OCI-LY1 (cell line): ENCODE measurements around the gene TERF2IP.

Experiments used
- EZH2 ChIP-seq: fragments of 200-600 bp; sonication (generic), shearing (Covaris generic); IDR thresholded peaks from 2 replicates; pipeline ENCODE4 v1.8.0; 2017; ENCODE audit warnings: borderline replicate concordance, mixed run types, mild to moderate bottlenecking, antibody characterized with exemption, low read length, moderate library complexity, mixed read lengths
- TF ChIP-seq, protein P1 (sequence below): fragments of 200-600 bp; sonication (generic), shearing (Covaris generic); IDR thresholded peaks from 2 replicates; pipeline ENCODE4 v1.5.1; 2017; ENCODE audit warnings: mild to moderate bottlenecking, antibody characterized with exemption, low read length, moderate library complexity, mixed read lengths

DNA sequence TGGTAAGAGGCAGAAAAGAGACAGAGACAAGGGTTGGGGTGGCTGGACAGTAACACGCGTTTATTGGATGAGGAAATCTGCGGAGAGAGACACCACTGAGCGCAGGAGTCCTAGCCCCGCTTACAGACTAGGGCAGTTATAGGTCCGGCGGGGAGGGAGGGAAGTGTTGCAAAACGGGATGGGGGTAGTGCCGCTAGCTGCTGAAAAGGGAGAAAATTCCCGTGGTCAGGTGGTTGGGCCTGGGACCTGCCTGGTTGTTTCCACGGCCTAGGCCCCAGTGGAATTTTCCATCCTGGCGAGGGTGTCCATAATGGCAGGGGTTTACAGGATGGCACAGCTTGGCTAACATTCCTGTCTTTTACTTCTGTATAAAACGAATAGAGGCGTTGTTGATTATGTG lies 34.7 kb downstream of the TERF2IP start:
- TF ChIP-seq, protein P1, sequence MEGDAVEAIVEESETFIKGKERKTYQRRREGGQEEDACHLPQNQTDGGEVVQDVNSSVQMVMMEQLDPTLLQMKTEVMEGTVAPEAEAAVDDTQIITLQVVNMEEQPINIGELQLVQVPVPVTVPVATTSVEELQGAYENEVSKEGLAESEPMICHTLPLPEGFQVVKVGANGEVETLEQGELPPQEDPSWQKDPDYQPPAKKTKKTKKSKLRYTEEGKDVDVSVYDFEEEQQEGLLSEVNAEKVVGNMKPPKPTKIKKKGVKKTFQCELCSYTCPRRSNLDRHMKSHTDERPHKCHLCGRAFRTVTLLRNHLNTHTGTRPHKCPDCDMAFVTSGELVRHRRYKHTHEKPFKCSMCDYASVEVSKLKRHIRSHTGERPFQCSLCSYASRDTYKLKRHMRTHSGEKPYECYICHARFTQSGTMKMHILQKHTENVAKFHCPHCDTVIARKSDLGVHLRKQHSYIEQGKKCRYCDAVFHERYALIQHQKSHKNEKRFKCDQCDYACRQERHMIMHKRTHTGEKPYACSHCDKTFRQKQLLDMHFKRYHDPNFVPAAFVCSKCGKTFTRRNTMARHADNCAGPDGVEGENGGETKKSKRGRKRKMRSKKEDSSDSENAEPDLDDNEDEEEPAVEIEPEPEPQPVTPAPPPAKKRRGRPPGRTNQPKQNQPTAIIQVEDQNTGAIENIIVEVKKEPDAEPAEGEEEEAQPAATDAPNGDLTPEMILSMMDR: no peak
- no peak for TF ChIP-seq EZH2
